ENCODE measurements around the gene NDUFA12.

NDUFA12 gene

DNA sequence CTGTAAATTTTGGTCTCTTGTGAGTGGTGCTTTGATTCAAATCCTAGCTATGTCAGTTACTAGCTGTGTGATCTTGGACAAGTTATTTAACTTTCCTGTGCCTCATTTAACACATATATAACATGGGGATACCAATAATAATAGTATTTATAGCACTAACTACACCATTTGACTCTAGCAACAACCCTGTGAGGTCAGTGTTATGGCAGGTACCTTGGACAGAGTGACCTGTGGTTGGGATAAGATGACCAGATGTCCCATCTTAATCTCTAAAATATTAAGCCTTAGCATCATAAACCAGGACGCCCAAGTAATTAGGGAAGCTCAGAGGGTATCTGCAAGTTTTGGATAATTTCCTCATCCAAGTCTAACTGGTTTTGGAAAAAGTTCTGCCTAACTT, 73.7 kb downstream of the NDUFA12 start:
- Histone ChIP-seq H3K4me1 (ENCODE audit: control insufficient read depth in 1 of 2, insufficient read depth in 1 of 2, low read depth in 1 of 2, low read length in 1 of 2) (peaks cover 4 to 10% of the 10 kb centered on the region in 2 experiments), H3K36me3 (no peaks in the 10 kb centered on the region), H3K27ac (no peak overlapping the region), H3K4me3 (ENCODE audit: low read depth in 1 of 2, low read length in 1 of 2) (no peak overlapping the region), H3K9me3 (no peaks in the 10 kb centered on the region), H3K27me3 (no peaks in the 10 kb centered on the region)
- TF ChIP-seq, protein P1, sequence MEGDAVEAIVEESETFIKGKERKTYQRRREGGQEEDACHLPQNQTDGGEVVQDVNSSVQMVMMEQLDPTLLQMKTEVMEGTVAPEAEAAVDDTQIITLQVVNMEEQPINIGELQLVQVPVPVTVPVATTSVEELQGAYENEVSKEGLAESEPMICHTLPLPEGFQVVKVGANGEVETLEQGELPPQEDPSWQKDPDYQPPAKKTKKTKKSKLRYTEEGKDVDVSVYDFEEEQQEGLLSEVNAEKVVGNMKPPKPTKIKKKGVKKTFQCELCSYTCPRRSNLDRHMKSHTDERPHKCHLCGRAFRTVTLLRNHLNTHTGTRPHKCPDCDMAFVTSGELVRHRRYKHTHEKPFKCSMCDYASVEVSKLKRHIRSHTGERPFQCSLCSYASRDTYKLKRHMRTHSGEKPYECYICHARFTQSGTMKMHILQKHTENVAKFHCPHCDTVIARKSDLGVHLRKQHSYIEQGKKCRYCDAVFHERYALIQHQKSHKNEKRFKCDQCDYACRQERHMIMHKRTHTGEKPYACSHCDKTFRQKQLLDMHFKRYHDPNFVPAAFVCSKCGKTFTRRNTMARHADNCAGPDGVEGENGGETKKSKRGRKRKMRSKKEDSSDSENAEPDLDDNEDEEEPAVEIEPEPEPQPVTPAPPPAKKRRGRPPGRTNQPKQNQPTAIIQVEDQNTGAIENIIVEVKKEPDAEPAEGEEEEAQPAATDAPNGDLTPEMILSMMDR (IDR thresholded peaks at IDR 0.05), result no peak

DNA sequence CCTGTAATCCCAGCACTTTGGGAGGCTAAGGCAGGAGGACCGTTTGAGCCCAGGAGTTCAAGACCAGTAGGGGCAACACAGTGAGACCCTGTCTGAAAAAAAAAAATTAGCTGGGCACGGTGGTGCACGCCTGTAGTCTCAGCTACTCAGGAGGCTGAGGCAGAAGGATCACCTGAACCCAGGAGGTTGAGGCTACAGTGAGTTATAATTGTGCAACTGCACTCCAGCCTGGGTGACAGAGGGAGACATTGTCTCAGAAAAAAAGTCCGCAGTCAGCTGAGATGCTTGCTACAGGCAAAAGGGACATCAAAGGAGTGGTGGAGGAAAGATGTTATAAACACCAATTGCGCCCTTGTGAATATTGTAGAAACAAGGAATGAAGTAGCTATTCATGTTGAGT, 77.8 kb downstream of the NDUFA12 start:
- Histone ChIP-seq H3K27me3 (no peaks in the 10 kb centered on the region), H3K4me3 (ENCODE audit: low read depth in 1 of 2, low read length in 1 of 2) (no peak overlapping the region), H3K27ac (no peak overlapping the region), H3K4me1 (ENCODE audit: control insufficient read depth in 1 of 2, insufficient read depth in 1 of 2, low read depth in 1 of 2, low read length in 1 of 2) (peaks cover 4 to 10% of the 10 kb centered on the region in 2 experiments), H3K36me3 (no peaks in the 10 kb centered on the region), H3K9me3 (no peaks in the 10 kb centered on the region)
- TF ChIP-seq, protein P1 (IDR thresholded peaks at IDR 0.05), result no peak

DNA sequence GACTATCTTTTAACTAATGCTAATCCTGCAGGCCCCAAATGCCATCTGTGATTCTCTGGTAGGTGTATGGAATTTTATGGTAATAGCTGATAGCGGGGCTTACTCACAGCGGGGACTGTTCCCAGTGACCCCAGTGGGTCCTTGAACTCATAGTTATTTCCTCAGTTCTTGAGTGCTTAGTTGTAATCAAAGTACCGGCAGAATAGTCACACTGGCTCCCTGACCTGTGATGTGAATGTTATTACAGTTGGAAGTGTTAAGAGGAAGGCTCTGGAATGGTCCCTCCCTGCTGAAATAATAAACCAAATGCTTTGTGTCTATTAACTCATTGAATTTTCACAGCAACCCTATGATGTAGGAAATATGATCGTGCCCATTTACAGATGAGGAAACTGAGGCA, 78.3 kb downstream of the NDUFA12 start:
- Histone ChIP-seq H3K4me3 (ENCODE audit: low read depth in 1 of 2, low read length in 1 of 2) (no peak overlapping the region), H3K9me3 (no peaks in the 10 kb centered on the region), H3K27ac (no peak overlapping the region), H3K36me3 (no peaks in the 10 kb centered on the region), H3K4me1 (ENCODE audit: control insufficient read depth in 1 of 2, insufficient read depth in 1 of 2, low read depth in 1 of 2, low read length in 1 of 2) (peaks cover 4 to 10% of the 10 kb centered on the region in 2 experiments), H3K27me3 (no peaks in the 10 kb centered on the region)
- TF ChIP-seq, protein P1 (IDR thresholded peaks at IDR 0.05), result no peak

DNA sequence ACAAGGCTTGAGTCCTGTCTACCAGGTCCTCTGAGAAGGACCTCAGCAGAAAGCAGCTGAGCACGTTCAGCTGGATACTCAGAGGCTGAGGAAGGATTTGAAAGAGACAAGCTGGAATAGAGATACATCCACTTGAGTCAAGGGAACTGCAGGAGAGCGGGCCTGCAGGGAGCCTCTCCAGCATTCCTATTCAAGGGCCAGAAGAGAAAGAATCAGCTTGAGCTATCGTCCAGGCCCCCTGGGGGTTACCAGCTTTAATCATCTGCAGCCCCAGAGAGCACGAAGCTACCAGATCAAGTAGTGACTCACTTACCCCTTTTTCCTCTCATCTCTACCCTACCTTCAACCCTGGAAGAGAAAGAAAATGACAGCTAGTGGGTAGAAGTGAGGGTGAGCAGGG, 80.9 kb downstream of the NDUFA12 start:
- Histone ChIP-seq H3K9me3 (no peaks in the 10 kb centered on the region), H3K4me3 (ENCODE audit: low read depth in 1 of 2, low read length in 1 of 2) (no peak overlapping the region), H3K27ac (no peak overlapping the region), H3K4me1 (ENCODE audit: control insufficient read depth in 1 of 2, insufficient read depth in 1 of 2, low read depth in 1 of 2, low read length in 1 of 2) (no peaks in the 10 kb centered on the region), H3K36me3 (no peaks in the 10 kb centered on the region), H3K27me3 (no peaks in the 10 kb centered on the region)
- TF ChIP-seq, protein P1 (IDR thresholded peaks at IDR 0.05), result no peak

All from neutrophil (primary cell).